GM08714 (cell line): ENCODE data around the gene AIM2.
"Not testable (repeated sequence)": the region's sequence is repeated elsewhere in the genome, so short reads cannot be mapped to it uniquely, and the experiment has no call there.

ENCODE experiments used
- H3K4me3 ChIP-seq: fragments of 200-500 bp; sonication (Bioruptor generic); 2 replicates; pipeline ENCODE4 v1.5.1; 2014; ENCODE audit warnings: mild to moderate bottlenecking, low read length, inconsistent platforms
- ZNF274 ChIP-seq: IDR thresholded peaks from 2 replicates; pipeline ENCODE4 v1.6.1; 2012; ENCODE audit warnings: mild to moderate bottlenecking, low read depth, low read length

AIM2 gene

GRCh38 chr1:159065106-159065505 is 11.5 kb downstream of the AIM2 start:
- H3K4me3 ChIP-seq, result no peak overlapping the region
- no peak for TF ChIP-seq ZNF274

GRCh38 chr1:159058751-159059150 is 17.8 kb downstream of the AIM2 start:
- no peak for TF ChIP-seq ZNF274
- no peak overlapping the region for H3K4me3 ChIP-seq

- no peak overlapping the region for H3K4me3 ChIP-seq
- no peak for TF ChIP-seq ZNF274
Measured at GRCh38 chr1:159056069-159056698, 20.4 kb downstream of the AIM2 start.

- no peak for TF ChIP-seq ZNF274
- H3K4me3 ChIP-seq, result no peak overlapping the region
Measured at GRCh38 chr1:159055181-159055641, 21.4 kb downstream of the AIM2 start.

GRCh38 chr1:159054427-159054826 is 22.1 kb downstream of the AIM2 start:
- H3K4me3 ChIP-seq, result no peak overlapping the region
- TF ChIP-seq ZNF274, result no peak

GRCh38 chr1:159051436-159051835 is 25.1 kb downstream of the AIM2 start:
- H3K4me3 ChIP-seq, result no peak overlapping the region

GRCh38 chr1:159046486-159046885 is 30.1 kb downstream of the AIM2 start:
- H3K4me3 ChIP-seq, result not testable (repeated sequence)

More at GRCh38 chr1:159051436-159051835, 25.1 kb downstream of the AIM2 start:
- no peak for TF ChIP-seq ZNF274

GRCh38 chr1:159040893-159041724 is 35.5 kb downstream of the AIM2 start:
- TF ChIP-seq ZNF274, result no peak
- no peak overlapping the region for H3K4me3 ChIP-seq

- no peak overlapping the region for H3K4me3 ChIP-seq
- TF ChIP-seq ZNF274, result no peak
Measured at GRCh38 chr1:159040206-159040605, 36.4 kb downstream of the AIM2 start.

- no peak for TF ChIP-seq ZNF274
- no peak overlapping the region for H3K4me3 ChIP-seq
Measured at GRCh38 chr1:159030877-159031447, 45.6 kb downstream of the AIM2 start.

- no peak for TF ChIP-seq ZNF274
- H3K4me3 ChIP-seq, result no peak overlapping the region
Measured at GRCh38 chr1:159030311-159030710, 46.3 kb downstream of the AIM2 start.

GRCh38 chr1:159026841-159027240 is 49.7 kb downstream of the AIM2 start:
- H3K4me3 ChIP-seq, result not testable (repeated sequence)

GRCh38 chr1:159025043-159025442 is 51.5 kb downstream of the AIM2 start:
- no peak for TF ChIP-seq ZNF274
- no peak overlapping the region for H3K4me3 ChIP-seq

GRCh38 chr1:159023723-159024122 is 52.8 kb downstream of the AIM2 start:
- TF ChIP-seq ZNF274, result no peak

GRCh38 chr1:159015440-159015909 is 61.1 kb downstream of the AIM2 start:
- H3K4me3 ChIP-seq, result peak overlapping the region; percentile 19; the same call in 1 of the 2 replicates
- no peak for TF ChIP-seq ZNF274

More at GRCh38 chr1:159023723-159024122, 52.8 kb downstream of the AIM2 start:
- no peak overlapping the region for H3K4me3 ChIP-seq
